SU-DHL-6 (cell line): Measurements from ENCODE around the gene EPHA8.

Source experiments
- H2AFZ ChIP-seq: fragments of 200-600 bp; sonication (generic); 2 replicates; pipeline ENCODE4 v1.6.1; 2014; ENCODE audit warnings: low read depth, mild to moderate bottlenecking, moderate library complexity, mixed read lengths, antibody characterized with exemption, low read length; ENCODE audit not compliant: severe bottlenecking
- H3F3A ChIP-seq: fragments of 200-600 bp; shearing (Covaris generic); 2 replicates; pipeline ENCODE4 v1.6.0; 2016; ENCODE audit warnings: antibody characterized with exemption, mild to moderate bottlenecking; ENCODE audit not compliant: insufficient read depth
- H3K27ac ChIP-seq: fragments of 200-600 bp; sonication (generic); 2 replicates; pipeline ENCODE4 v1.5.1; 2016; ENCODE audit warnings: low read depth, mild to moderate bottlenecking, low read length, moderate library complexity, mixed read lengths
- H3K27me3 ChIP-seq: fragments of 200-600 bp; sonication (generic), shearing (Covaris generic); 2 replicates; pipeline ENCODE4 v1.6.0; 2014; ENCODE audit warnings: mild to moderate bottlenecking, low read length
- H3K36me3 ChIP-seq: fragments of 200-600 bp; sonication (generic); 2 replicates; pipeline ENCODE4 v1.6.1; 2014; ENCODE audit warnings: mild to moderate bottlenecking, low read length, mixed read lengths
- H3K4me2 ChIP-seq: fragments of 300-600, 200-600 bp; shearing (Covaris generic), sonication (generic); 2 replicates; pipeline ENCODE4 v1.6.0; 2014; ENCODE audit warnings: low read length, low read depth, mild to moderate bottlenecking; ENCODE audit not compliant: poor library complexity, severe bottlenecking
- H3K4me3 ChIP-seq: fragments of 200-600 bp; sonication (generic); 2 replicates; pipeline ENCODE4 v1.5.1; 2014; ENCODE audit warnings: antibody characterized with exemption, low read length, mild to moderate bottlenecking, mixed read lengths; ENCODE audit not compliant: insufficient read depth, poor library complexity, severe bottlenecking
- H3K79me2 ChIP-seq: fragments of 200-600 bp; sonication (generic); 2 replicates; pipeline ENCODE4 v1.6.1; 2014; ENCODE audit warnings: mild to moderate bottlenecking, low read length, moderate library complexity; ENCODE audit not compliant: insufficient read depth
- H3K9ac ChIP-seq: fragments of 200-600 bp; sonication (generic); 2 replicates; pipeline ENCODE4 v1.7.0; 2014; ENCODE audit warnings: mild to moderate bottlenecking, low read length
- H3K9me2 ChIP-seq: fragments of 200-600 bp; sonication (generic); replicated peaks from 2 replicates; pipeline ENCODE4 v1.6.1; 2014; ENCODE audit warnings: low read length; ENCODE audit not compliant: insufficient read depth
- H3K9me3 ChIP-seq: fragments of 200-600 bp; sonication (generic); 2 replicates; pipeline ENCODE4 v1.6.1; 2014; ENCODE audit warnings: low read length, mixed read lengths; ENCODE audit not compliant: insufficient read depth
- H4K20me1 ChIP-seq: fragments of 200-600 bp; sonication (generic); 2 replicates; pipeline ENCODE4 v1.6.1; 2014; ENCODE audit warnings: low read depth, mild to moderate bottlenecking, antibody characterized with exemption, low read length, moderate library complexity, mixed read lengths
- EZH2phosphoT487 ChIP-seq: fragments of 200-600 bp; sonication (generic), shearing (Covaris generic); conservative IDR thresholded peaks from 2 replicates; pipeline ENCODE4 v1.6.1; 2018; ENCODE audit warnings: mild to moderate bottlenecking, antibody characterized with exemption, low read length, moderate library complexity, mixed read lengths
- TF ChIP-seq, protein P1 (sequence below): fragments of 200-600 bp; sonication (generic); IDR thresholded peaks from one replicate; pipeline ENCODE4 v1.5.1; 2017; ENCODE audit warnings: antibody characterized with exemption, mild to moderate bottlenecking, low read length, moderate library complexity; ENCODE audit not compliant: insufficient read depth, poor library complexity, severe bottlenecking

The EPHA8 gene

DNA sequence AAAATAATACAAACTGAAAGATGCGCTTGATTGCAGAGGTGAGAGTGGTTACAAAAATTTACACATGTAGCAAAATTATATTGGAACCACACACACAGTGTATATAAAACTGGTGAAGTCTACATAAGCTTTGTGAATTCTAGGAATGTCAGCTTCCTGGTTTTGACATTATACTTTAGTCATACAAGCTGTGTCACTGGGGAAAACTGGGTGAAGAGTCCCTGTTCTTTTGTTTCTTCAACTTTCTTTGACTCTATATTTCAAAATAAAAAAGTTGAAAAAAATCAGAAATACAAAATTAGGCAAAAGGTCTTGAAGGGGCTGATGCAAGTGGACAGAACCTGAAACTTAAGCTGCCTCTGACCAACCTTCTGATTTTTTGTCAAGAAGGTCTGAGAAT, 83.1 kb downstream of the EPHA8 start:
- H3K4me2 ChIP-seq, result no peak overlapping the region
- no peak overlapping the region for H3K9ac ChIP-seq
- no peaks in the 10 kb centered on the region for H3F3A ChIP-seq

DNA sequence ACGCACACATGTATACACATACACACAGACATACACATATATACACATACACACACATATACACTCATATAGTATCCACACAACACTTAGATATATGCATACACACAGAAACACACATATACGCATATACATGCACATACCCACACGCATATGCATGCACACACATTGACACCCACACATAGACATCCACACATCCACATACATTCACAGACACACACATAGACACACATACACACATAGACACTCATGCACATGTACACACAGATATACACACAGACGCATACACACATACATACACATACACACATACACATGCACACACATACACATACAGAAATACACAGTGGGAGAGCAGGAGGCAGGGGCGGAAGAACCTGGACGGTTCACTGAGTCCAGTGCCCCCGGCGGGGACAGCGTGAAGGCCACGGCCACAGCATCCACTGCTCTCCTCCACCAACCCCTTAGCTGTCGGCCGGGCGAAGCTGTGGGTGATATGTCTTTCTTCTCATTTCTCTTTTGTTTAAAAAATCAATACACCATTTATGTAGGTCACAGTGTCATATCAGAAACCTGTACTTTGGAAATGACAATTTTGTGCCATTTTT, 86.9 kb downstream of the EPHA8 start:
- H3K4me2 ChIP-seq, result no peak overlapping the region
- H4K20me1 ChIP-seq, result no peaks in the 10 kb centered on the region
- H3K4me3 ChIP-seq, result no peak overlapping the region
- H3K79me2 ChIP-seq, result no peaks in the 10 kb centered on the region
- no peak overlapping the region for H3K9ac ChIP-seq
- no peaks in the 10 kb centered on the region for H3F3A ChIP-seq
- no peaks in the 10 kb centered on the region for H3K27me3 ChIP-seq
- no peaks in the 10 kb centered on the region for H3K9me2 ChIP-seq
- H3K27ac ChIP-seq, result no peak overlapping the region
- no peaks in the 10 kb centered on the region for H3K9me3 ChIP-seq
- H3K36me3 ChIP-seq, result no peaks in the 10 kb centered on the region
- H2AFZ ChIP-seq, result no peak overlapping the region
- TF ChIP-seq, protein P1, sequence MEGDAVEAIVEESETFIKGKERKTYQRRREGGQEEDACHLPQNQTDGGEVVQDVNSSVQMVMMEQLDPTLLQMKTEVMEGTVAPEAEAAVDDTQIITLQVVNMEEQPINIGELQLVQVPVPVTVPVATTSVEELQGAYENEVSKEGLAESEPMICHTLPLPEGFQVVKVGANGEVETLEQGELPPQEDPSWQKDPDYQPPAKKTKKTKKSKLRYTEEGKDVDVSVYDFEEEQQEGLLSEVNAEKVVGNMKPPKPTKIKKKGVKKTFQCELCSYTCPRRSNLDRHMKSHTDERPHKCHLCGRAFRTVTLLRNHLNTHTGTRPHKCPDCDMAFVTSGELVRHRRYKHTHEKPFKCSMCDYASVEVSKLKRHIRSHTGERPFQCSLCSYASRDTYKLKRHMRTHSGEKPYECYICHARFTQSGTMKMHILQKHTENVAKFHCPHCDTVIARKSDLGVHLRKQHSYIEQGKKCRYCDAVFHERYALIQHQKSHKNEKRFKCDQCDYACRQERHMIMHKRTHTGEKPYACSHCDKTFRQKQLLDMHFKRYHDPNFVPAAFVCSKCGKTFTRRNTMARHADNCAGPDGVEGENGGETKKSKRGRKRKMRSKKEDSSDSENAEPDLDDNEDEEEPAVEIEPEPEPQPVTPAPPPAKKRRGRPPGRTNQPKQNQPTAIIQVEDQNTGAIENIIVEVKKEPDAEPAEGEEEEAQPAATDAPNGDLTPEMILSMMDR, result no peak
- TF ChIP-seq EZH2phosphoT487, result no peak

More for the DNA sequence above, 83.1 kb downstream of the EPHA8 start:
- Histone ChIP-seq H3K9me3 (no peaks in the 10 kb centered on the region), H3K27ac (no peak overlapping the region), H2AFZ (no peak overlapping the region), H3K4me3 (no peak overlapping the region), H3K27me3 (no peaks in the 10 kb centered on the region), H3K9me2 (no peaks in the 10 kb centered on the region), H3K79me2 (no peaks in the 10 kb centered on the region), H4K20me1 (no peaks in the 10 kb centered on the region), H3K36me3 (no peaks in the 10 kb centered on the region)
- TF ChIP-seq, protein P1, result no peak
- TF ChIP-seq EZH2phosphoT487, result no peak

DNA sequence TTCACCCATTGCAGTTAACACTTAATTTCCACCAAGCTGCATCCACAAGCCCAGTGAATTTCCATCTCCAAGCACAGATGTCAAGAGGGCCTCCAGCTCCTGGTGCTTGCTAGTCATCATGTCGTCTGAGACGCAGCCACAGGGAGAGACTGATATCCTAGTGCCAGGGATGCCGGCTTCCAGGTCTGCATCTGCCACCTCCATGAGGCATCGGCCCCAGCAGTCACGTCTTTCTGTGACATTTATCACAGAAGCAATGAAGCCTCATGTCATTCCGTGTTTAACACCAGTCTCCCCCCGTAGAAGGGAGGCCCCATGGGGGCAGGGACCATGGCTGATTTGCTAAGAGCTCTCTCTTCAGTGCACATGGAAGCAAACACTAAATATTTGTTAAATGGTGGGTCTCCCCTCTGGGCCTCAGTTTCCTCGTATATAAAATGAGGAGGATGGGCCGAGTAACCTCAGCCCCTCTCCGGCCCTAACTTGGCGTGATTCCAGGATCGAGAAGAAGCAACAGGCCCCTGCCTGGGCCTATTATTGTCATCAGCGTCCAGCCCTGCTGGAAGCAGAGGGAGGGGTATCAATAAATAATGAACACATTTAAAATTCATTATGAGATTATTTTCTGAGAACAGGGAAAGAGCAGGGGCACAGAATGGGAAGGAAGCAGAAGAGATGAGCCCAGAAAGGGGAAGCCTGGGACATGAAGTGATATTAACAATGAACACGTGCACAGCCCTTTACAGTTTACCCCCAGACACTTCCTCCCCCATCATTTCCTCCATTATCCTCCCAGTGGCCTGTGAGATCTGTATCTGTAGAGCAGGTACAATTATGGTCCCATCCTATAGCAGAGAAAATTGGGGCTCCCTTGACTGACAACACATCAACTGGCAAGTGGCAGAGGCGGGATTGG, 88.9 kb downstream of the EPHA8 start:
- Histone ChIP-seq H3K27ac (no peak overlapping the region), H3K4me2 (no peak overlapping the region), H4K20me1 (no peaks in the 10 kb centered on the region), H3K4me3 (no peak overlapping the region), H3K9me3 (no peaks in the 10 kb centered on the region), H3K9ac (no peak overlapping the region), H3K27me3 (no peaks in the 10 kb centered on the region), H3K9me2 (no peaks in the 10 kb centered on the region), H3K36me3 (no peaks in the 10 kb centered on the region), H3K79me2 (no peaks in the 10 kb centered on the region), H2AFZ (no peak overlapping the region), H3F3A (no peaks in the 10 kb centered on the region)
- no peak for TF ChIP-seq EZH2phosphoT487
- TF ChIP-seq, protein P1, result no peak
